HepG2 (cell line): ENCODE measurements around the gene MLYCD. TPM values are rescaled to one million over a fixed set of nuclear protein-coding genes. Genes with fewer than 3 reads are reported as not detected.

Source experiments
- ATAC-seq: fragments of 200-7000 bp; cut with Tn5 transposase; 3 replicates; pipeline ENCODE4 v1.9.1; 2020; ENCODE audit warnings: mild to moderate bottlenecking, moderate library complexity
- BruUV-seq: library from RNA; stranded (reverse); fragments of 400-500 nt; replicated peaks from 2 replicates; lab custom pipeline; 2021; lab: Mats Ljungman, UMichigan
- CTCF ChIA-PET: fragments of 300-600 bp; formaldehyde crosslinking; extraction: SDS; loops from one replicate; lab custom pipeline; 2021; ENCODE audit warnings: low total read pairs, inconsistent platforms, low intra/inter-chr PET ratio; lab: Yijun Ruan, JAX
- POLR2A ChIA-PET: fragments of 350-600 bp; sonication (Branson Sonifier 250); formaldehyde crosslinking; loops from one replicate; lab custom pipeline; 2020; ENCODE audit warnings: antibody characterized with exemption, inconsistent platforms; lab: Yijun Ruan, JAX
- DNase-seq: peaks from one replicate; pipeline ENCODE4 v3.0.0-alpha.2; 2015; ENCODE audit warnings: low spot score
- FAIRE-seq: peaks from 3 replicates; lab custom pipeline; 2011; peaks lifted over from hg19 to GRCh38; lab: Jason Lieb, UNC
- H2AFZ ChIP-seq: one replicate; pipeline ENCODE4 v1.6.1; 2011; ENCODE audit warnings: low read length, inconsistent platforms
- H3K27ac ChIP-seq: fragments of 300-600 bp; 3 replicates; pipeline ENCODE4 v1.8.0; 2011; ENCODE audit warnings: mixed run types, mild to moderate bottlenecking, mixed read lengths, low read length, inconsistent platforms; ENCODE audit not compliant: insufficient read depth; ENCODE audit errors: extremely low read length
- H3K27me3 ChIP-seq, 2 experiments: fragments of 200-600 bp in 1 of 2; 2 replicates in 1 of 2; 3 replicates in 1 of 2; pipeline versions ENCODE4 v1.6.0 to v1.8.0; 2011; ENCODE audit warnings: low read length in 2 of 2, mild to moderate bottlenecking in 2 of 2, moderate library complexity in 2 of 2, inconsistent platforms in 1 of 2; ENCODE audit not compliant: insufficient read depth in 2 of 2, control insufficient read depth in 1 of 2
- H3K36me3 ChIP-seq, 2 experiments: fragments of 200-600 bp in 1 of 2; replicated peaks in 1 of 2; 2 replicates in 1 of 2; 3 replicates in 1 of 2; pipeline versions ENCODE4 v1.5.1 to v1.8.0; 2011; ENCODE audit warnings: low read length in 2 of 2, inconsistent platforms in 1 of 2; ENCODE audit not compliant: insufficient read depth in 2 of 2, control insufficient read depth in 1 of 2
- H3K4me1 ChIP-seq: 2 replicates; pipeline ENCODE4 v1.5.1; 2012; ENCODE audit warnings: low read length, inconsistent platforms; ENCODE audit not compliant: insufficient read depth
- H3K4me2 ChIP-seq: 2 replicates; pipeline ENCODE4 v1.6.0; 2011; ENCODE audit warnings: low read depth, low read length, inconsistent platforms
- H3K4me3 ChIP-seq, 3 experiments: fragments of 200-600 bp in 1 of 3; sonication (generic), shearing (Covaris generic) in 1 of 3; replicated peaks in 1 of 3; 2 replicates each; pipeline ENCODE4 v1.5.1; 2011 to 2016; ENCODE audit warnings: low read length in 3 of 3, inconsistent platforms in 2 of 3, low read depth in 2 of 3, mild to moderate bottlenecking in 2 of 3, control low read depth in 1 of 3, mixed read lengths in 1 of 3; ENCODE audit not compliant: insufficient read depth in 1 of 3
- H3K79me2 ChIP-seq: one replicate; pipeline ENCODE4 v1.6.1; 2011; ENCODE audit warnings: low read length, inconsistent platforms; ENCODE audit not compliant: insufficient read depth
- H3K9ac ChIP-seq: 2 replicates; pipeline ENCODE4 v1.6.0; 2011; ENCODE audit warnings: mild to moderate bottlenecking, low read depth, low read length, inconsistent platforms; ENCODE audit not compliant: insufficient read depth
- H3K9me3 ChIP-seq: 2 replicates; pipeline ENCODE4 v1.5.1; 2012; ENCODE audit warnings: mild to moderate bottlenecking, low read length
- H4K20me1 ChIP-seq: 2 replicates; pipeline ENCODE4 v1.6.0; 2011; ENCODE audit warnings: inconsistent platforms, mild to moderate bottlenecking, low read length, moderate library complexity; ENCODE audit not compliant: insufficient read depth
- BRCA1 ChIP-seq: sonication (generic); formaldehyde crosslinking; IDR thresholded peaks from 2 replicates; pipeline ENCODE4 v1.4.0; 2020; ENCODE audit warnings: missing genetic modification reagents
- FOXJ3 ChIP-seq: sonication (generic); formaldehyde crosslinking; IDR thresholded peaks from 2 replicates; pipeline ENCODE4 v1.4.0; 2020; ENCODE audit warnings: missing genetic modification reagents, mild to moderate bottlenecking, borderline replicate concordance
- HHEX ChIP-seq: IDR thresholded peaks from 2 replicates; pipeline ENCODE4 v1.6.1; 2016; ENCODE audit warnings: control low read depth
- HNRNPK ChIP-seq: fragments of 200-400 bp; formaldehyde crosslinking; IDR thresholded peaks from 2 replicates; pipeline ENCODE4 v1.6.1; 2018; ENCODE audit warnings: low read length, low read depth, moderate library complexity, mild to moderate bottlenecking; ENCODE audit not compliant: poor library complexity, severe bottlenecking
- LBX2 ChIP-seq: sonication (generic); formaldehyde crosslinking; IDR thresholded peaks from 2 replicates; pipeline ENCODE4 v1.5.0; 2020; ENCODE audit warnings: missing genetic modification reagents, mild to moderate bottlenecking, borderline replicate concordance
- RBM39 ChIP-seq: fragments of 200-400 bp; formaldehyde crosslinking; IDR thresholded peaks from one replicate; pipeline ENCODE4 v1.6.1; 2018; ENCODE audit warnings: antibody characterized with exemption, mild to moderate bottlenecking, low read depth, low read length; ENCODE audit not compliant: poor library complexity, severe bottlenecking
- STAG1 ChIP-seq: sonication (generic); formaldehyde crosslinking; IDR thresholded peaks from 2 replicates; pipeline ENCODE4 v1.4.0; 2020; ENCODE audit warnings: missing genetic modification reagents
- ZFP37 ChIP-seq: sonication (generic); formaldehyde crosslinking; IDR thresholded peaks from 2 replicates; pipeline ENCODE4 v1.4.0; 2020; ENCODE audit warnings: missing genetic modification reagents, borderline replicate concordance
- ZFP90 ChIP-seq: sonication (generic); formaldehyde crosslinking; IDR thresholded peaks from 2 replicates; pipeline ENCODE4 v1.8.0; 2022; ENCODE audit warnings: missing genetic modification reagents, mild to moderate bottlenecking, inconsistent platforms, borderline replicate concordance
- ZNF207 ChIP-seq: fragments of 450-650 bp; IDR thresholded peaks from 2 replicates; pipeline ENCODE4 v1.6.1; 2016; ENCODE audit warnings: antibody characterized with exemption, borderline replicate concordance
- ZNF232 ChIP-seq: sonication (generic); formaldehyde crosslinking; IDR thresholded peaks from 2 replicates; pipeline ENCODE4 v1.4.0; 2020; ENCODE audit warnings: missing genetic modification reagents, borderline replicate concordance
- ZNF337 ChIP-seq: sonication (generic); formaldehyde crosslinking; IDR thresholded peaks from 2 replicates; pipeline ENCODE4 v1.5.1; 2020; ENCODE audit warnings: missing genetic modification reagents, low read depth, mild to moderate bottlenecking, borderline replicate concordance
- ZNF503 ChIP-seq: sonication (generic); formaldehyde crosslinking; IDR thresholded peaks from 2 replicates; pipeline ENCODE4 v1.4.0; 2020; ENCODE audit warnings: missing genetic modification reagents
- ZNF550 ChIP-seq: sonication (generic); formaldehyde crosslinking; IDR thresholded peaks from 2 replicates; pipeline ENCODE4 v1.4.0; 2020; ENCODE audit warnings: mild to moderate bottlenecking, missing genetic modification reagents, borderline replicate concordance
- ZNF609 ChIP-seq: sonication (generic); formaldehyde crosslinking; IDR thresholded peaks from 2 replicates; pipeline ENCODE4 v1.4.0; 2020; ENCODE audit warnings: mild to moderate bottlenecking, missing genetic modification reagents, borderline replicate concordance
- ZNF704 ChIP-seq: sonication (generic); formaldehyde crosslinking; IDR thresholded peaks from 2 replicates; pipeline ENCODE4 v1.8.1; 2023; ENCODE audit warnings: mild to moderate bottlenecking, inconsistent platforms, moderate library complexity, missing genetic modification reagents, borderline replicate concordance
- ZSCAN9 ChIP-seq: IDR thresholded peaks from 2 replicates; pipeline ENCODE4 v1.6.1; 2016; ENCODE audit warnings: borderline replicate concordance
- WGBS: methylation state at CpG from one replicate; pipeline ENCODE4 v1.1.6; 2017; ENCODE audit warnings: low lambda C conversion rate; 5-methylcytosine and 5-hydroxymethylcytosine counted together
- in situ Hi-C: cut with HindIII; loops from 2 replicates; pipeline ENCODE4 v1.10.0; 2017; ENCODE audit warnings: low pct_unique_long_range_greater_than_20kb; ENCODE audit not compliant: extremely low pct_ligation_motif_present
- intact Hi-C: fragments of 100-400 bp; cut with micrococcal nuclease; formaldehyde crosslinking; loops from one replicate; pipeline ENCODE4 v1.10.0; 2022; ENCODE audit not compliant: unreplicated experiment
- polyA plus RNA-seq, 8 experiments: library from polyadenylated mRNA; depleted of rRNA in 3 of 8; stranded (reverse) in 7 of 8; unstranded in 1 of 8; fragments of >200 nt; fragmentation: Illumina TruSeq in 4 of 8; extraction: Trizol in 4 of 8; gene quantifications; 2 replicates each; pipeline versions ENCODE4 v1.2.1 to v1.2.3, GENCODE V29; 2011 to 2016; ENCODE audit warnings: low read depth in 4 of 8, missing spikeins in 1 of 8, mixed read lengths in 1 of 8; ENCODE audit not compliant: insufficient read depth in 1 of 8
- total RNA-seq, 5 experiments: library from RNA; depleted of rRNA; stranded (reverse); fragments of >200 nt; fragmentation: Illumina TruSeq; extraction: Trizol; gene quantifications; 2 replicates each; pipeline ENCODE4 v1.2.3, GENCODE V29; 2016; ENCODE audit warnings: low read depth in 1 of 5

The MLYCD gene
- total and polyA plus RNA-seq, 2 of the 13 experiments (the other 11 are each of a cell fraction or from before 2014, with no cell fraction given) = 1.8 to 4.0 TPM

GRCh38 chr16:83915081-83915480 is 16.2 kb downstream of the MLYCD start:
- no TSS peak for BruUV-seq
- Histone ChIP-seq H3K4me1 (no peaks in the 10 kb centered on the region), H3K27me3 (no peaks in the 10 kb centered on the region), H3K79me2 (no peaks in the 10 kb centered on the region), H2AFZ (no peak overlapping the region), H3K27ac (no peak overlapping the region), H3K36me3 (peaks cover 24 to 41% of the 10 kb centered on the region in 2 experiments), H3K4me2 (no peak overlapping the region), H3K9me3 (no peaks in the 10 kb centered on the region), H3K9ac (no peak overlapping the region), H3K4me3 (no peak overlapping the region), H4K20me1 (no peaks in the 10 kb centered on the region; the same call in 1 of the 2 replicates)
- ChIA-PET CTCF (no interaction called here), POLR2A (no interaction called here)
- in situ Hi-C loops (no loop called here), intact Hi-C loops (no loop called here)
- DNase-seq (no peak), ATAC-seq (no peak), FAIRE-seq (no peak)
- 97% methylated on average over 22 of the region's 22 CpGs for WGBS
- TF ChIP-seq ZNF337 (CRISPR knock-in tag) = no peak
- no peak for TF ChIP-seq ZNF609 (CRISPR knock-in tag)
- no peak for TF ChIP-seq RBM39
- no peak for TF ChIP-seq FOXJ3
- TF ChIP-seq ZNF503 (CRISPR knock-in tag) = no peak
- TF ChIP-seq ZNF704 (CRISPR knock-in tag) = no peak
- no peak for TF ChIP-seq HHEX (CRISPR knock-in tag)
- TF ChIP-seq ZFP90 (CRISPR knock-in tag) = no peak
- TF ChIP-seq ZFP37 (CRISPR knock-in tag) = no peak
- no peak for TF ChIP-seq ZSCAN9 (CRISPR knock-in tag)
- TF ChIP-seq LBX2 (CRISPR knock-in tag) = no peak
- TF ChIP-seq ZNF550 (CRISPR knock-in tag) = no peak
- TF ChIP-seq ZNF232 (CRISPR knock-in tag) = no peak
- no peak for TF ChIP-seq ZNF207
- TF ChIP-seq BRCA1 (CRISPR knock-in tag) = no peak
- TF ChIP-seq STAG1 = no peak
- no peak for TF ChIP-seq HNRNPK
